ENCODE data around the gene TMEM147.
A peak's percentile ranks its signal among the peaks of the same experiment; 100 is the strongest.

Gene TMEM147

GRCh38 chr19:35531291-35531690 lies 14.1 kb upstream of the TMEM147 start:
- DNase-seq (ENCODE audit: low spot score), result no peak
- TF ChIP-seq CTCF (IDR thresholded peaks at IDR 0.05; ENCODE audit: extremely low read depth, missing control alignments), result no peak

GRCh38 chr19:35533201-35533821 lies 12.1 kb upstream of the TMEM147 start, which contains the start of gene GAPDHS:
TSS of gene GAPDHS (plus strand) at chr19:35533456. CDS start at chr19:35533528, 72 bp downstream.
- DNase-seq (ENCODE audit: low spot score), result no peak
- no peak for TF ChIP-seq CTCF (IDR thresholded peaks at IDR 0.05; ENCODE audit: extremely low read depth, missing control alignments)

- no peak for TF ChIP-seq CTCF (IDR thresholded peaks at IDR 0.05; ENCODE audit: extremely low read depth, missing control alignments)
- peak; percentile 55 for DNase-seq (ENCODE audit: low spot score)
Measured at GRCh38 chr19:35533822-35534392, 11.5 kb upstream of the TMEM147 start.

GRCh38 chr19:35534803-35535480 lies 10.5 kb upstream of the TMEM147 start:
- TF ChIP-seq CTCF (IDR thresholded peaks at IDR 0.05; ENCODE audit: extremely low read depth, missing control alignments), result no peak
- no peak for DNase-seq (ENCODE audit: low spot score)

- DNase-seq (ENCODE audit: low spot score), result no peak
- no peak for TF ChIP-seq CTCF (IDR thresholded peaks at IDR 0.05; ENCODE audit: extremely low read depth, missing control alignments)
Measured at GRCh38 chr19:35539314-35539713, 6.1 kb upstream of the TMEM147 start.

GRCh38 chr19:35539850-35540249 lies 5.6 kb upstream of the TMEM147 start:
- no peak for DNase-seq (ENCODE audit: low spot score)
- no peak for TF ChIP-seq CTCF (IDR thresholded peaks at IDR 0.05; ENCODE audit: extremely low read depth, missing control alignments)

- DNase-seq (ENCODE audit: low spot score), result no peak
- no peak for TF ChIP-seq CTCF (IDR thresholded peaks at IDR 0.05; ENCODE audit: extremely low read depth, missing control alignments)
Measured at GRCh38 chr19:35540356-35540927, 5.0 kb upstream of the TMEM147 start.

All from GM20000 (cell line).